AG10803 (cell line): ENCODE measurements around the gene TASP1.
A peak's percentile ranks its signal among the peaks of the same experiment; 100 is the strongest.

Experiments used
- DNase-seq: peaks from one replicate; pipeline ENCODE4 v3.0.0; 2010; ENCODE audit warnings: low read depth
- H3K4me3 ChIP-seq: 2 replicates; pipeline ENCODE4 v1.5.1; 2011; ENCODE audit warnings: mild to moderate bottlenecking, low read length, control low read depth
- TF ChIP-seq, protein P1 (sequence below): conservative IDR thresholded peaks from 2 replicates; pipeline ENCODE4 v1.5.1; 2011; ENCODE audit warnings: mild to moderate bottlenecking, low read length, control low read depth, inconsistent platforms

TASP1 gene

DNA sequence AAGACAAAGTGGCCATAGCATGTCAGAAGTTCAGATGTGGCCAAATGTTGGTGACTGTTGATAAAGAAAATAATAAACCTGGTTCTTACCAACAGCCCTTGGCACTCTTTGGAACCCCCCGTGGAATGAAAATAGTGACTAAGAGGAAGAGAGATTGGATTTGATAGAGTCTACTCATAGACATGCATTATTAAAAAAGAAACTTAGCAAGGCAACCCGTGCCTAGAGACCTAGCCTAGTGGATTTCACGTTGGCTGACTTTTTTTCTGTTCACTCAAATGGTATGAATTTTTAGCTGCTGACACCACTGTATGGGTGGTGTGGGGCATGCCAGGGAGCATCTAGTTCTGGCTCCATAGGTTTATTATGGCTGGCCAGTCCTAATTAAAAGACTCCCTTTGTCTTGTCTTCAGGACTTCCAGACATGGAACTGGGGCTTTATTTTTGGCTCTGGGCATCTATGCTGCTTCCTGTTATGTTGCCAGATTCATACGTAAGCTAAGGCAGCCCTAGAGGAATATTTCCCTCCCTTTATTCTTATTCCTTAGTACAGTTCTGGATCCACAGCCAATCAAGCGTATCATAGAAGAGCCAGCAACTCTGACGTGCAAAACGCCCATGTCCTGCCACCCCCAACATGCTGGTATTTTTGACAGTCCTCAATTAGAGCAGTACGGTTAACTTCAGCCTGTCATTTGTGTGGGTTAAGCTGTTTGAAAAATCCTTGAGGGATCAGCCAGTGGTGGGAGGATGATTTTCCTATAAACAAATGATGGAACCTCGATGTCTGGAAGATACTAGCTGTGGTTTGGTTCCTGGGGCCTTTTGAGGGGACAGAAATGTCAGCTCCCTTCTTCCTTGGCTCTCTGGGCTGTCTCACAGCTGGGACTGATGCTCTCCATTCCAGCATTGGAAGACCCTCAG, 290.2 kb downstream of the TASP1 start:
- no peak overlapping the region for H3K4me3 ChIP-seq
- peak; percentile 22 for DNase-seq
- TF ChIP-seq, protein P1, sequence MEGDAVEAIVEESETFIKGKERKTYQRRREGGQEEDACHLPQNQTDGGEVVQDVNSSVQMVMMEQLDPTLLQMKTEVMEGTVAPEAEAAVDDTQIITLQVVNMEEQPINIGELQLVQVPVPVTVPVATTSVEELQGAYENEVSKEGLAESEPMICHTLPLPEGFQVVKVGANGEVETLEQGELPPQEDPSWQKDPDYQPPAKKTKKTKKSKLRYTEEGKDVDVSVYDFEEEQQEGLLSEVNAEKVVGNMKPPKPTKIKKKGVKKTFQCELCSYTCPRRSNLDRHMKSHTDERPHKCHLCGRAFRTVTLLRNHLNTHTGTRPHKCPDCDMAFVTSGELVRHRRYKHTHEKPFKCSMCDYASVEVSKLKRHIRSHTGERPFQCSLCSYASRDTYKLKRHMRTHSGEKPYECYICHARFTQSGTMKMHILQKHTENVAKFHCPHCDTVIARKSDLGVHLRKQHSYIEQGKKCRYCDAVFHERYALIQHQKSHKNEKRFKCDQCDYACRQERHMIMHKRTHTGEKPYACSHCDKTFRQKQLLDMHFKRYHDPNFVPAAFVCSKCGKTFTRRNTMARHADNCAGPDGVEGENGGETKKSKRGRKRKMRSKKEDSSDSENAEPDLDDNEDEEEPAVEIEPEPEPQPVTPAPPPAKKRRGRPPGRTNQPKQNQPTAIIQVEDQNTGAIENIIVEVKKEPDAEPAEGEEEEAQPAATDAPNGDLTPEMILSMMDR: no peak

DNA sequence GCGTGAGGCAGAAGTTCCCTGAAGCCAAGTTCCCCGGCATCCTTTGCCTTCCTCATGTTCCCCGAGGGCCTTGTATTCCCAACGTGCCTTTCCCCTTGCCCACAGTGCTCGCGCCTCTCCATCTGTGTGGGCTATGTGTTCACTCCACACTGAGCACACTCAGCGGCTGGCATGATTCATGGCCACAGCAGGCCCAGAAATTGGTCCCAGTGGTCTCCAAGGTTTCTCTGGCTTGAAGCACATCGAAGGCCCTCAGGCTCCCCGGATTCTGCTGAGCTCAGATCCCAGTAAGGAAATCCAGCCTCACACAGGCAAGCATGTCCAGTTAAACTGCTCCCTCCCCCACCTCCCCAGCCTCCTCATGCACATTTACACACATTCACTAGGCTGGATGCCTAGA, 294.1 kb downstream of the TASP1 start:
- DNase-seq: no peak
- no peak overlapping the region for H3K4me3 ChIP-seq
- TF ChIP-seq, protein P1: no peak

DNA sequence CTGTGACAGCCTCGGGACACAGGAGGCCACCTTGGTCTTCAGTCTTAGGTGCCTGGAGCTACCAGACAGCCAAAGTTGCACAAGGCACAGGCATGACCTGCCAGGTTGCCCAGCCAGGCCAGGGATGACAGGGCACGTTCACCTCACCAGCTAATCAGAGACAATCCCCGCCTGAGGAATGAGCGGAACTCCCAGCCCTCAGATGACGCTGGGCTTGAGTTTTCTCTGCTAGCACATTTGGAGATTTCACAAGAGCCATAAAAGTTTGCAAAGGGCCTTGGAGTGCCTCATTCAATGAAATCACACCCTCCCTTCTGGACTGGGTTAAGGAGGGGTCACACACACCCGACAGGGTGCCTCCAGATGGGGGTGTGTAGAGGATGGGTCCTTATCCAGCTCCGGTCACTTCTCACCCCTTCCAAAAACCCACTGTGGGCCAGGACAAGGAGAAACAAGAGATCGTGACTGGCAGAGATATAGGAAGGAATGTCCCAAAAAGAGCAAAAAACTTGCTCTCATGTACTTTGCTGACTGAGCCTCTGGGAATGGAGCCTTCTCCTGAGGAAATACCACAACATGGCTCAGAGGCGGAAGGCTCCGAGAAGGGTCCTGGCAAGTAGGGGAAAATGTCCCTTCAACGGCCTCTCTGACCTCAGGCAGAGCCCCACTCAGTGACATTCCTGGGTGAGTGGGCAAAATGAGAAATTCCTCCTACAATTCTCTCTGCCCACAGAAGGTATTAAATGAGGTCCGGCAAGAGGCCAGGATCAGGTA, 296.1 kb downstream of the TASP1 start:
- TF ChIP-seq, protein P1: no peak
- no peak overlapping the region for H3K4me3 ChIP-seq
- DNase-seq: peak; percentile 75

DNA sequence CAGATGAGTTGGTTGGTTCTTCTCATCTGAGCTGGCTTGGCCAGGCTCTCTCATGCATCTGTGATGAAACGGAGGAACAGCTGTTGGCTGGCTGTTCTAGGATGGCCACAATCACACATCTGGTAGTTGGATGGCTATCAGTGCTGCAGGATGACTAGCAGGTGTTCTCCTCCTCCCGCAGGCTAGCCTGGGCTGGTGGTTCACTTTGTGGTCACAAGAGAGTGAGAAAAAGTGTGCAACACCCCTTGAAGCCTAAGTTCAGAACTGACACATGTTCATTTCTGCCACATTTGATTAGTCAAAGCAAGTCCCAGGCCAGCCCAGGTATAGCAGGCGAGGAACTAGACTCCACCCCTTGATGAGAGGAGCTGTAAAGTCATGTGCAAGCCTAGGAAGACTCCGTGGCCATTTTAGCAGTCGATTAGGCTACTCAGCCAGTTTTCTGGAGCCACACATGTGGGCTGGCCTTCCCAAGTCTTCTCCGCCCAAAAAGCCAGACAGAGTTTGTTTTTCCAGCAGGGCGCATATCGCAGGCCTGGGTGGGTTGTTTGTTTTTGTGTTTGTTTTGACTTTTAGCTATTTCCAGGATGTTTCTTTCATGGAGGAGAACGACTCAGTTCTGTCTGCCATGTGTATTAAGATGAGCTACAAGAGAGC, 296.9 kb downstream of the TASP1 start:
- no peak for DNase-seq
- TF ChIP-seq, protein P1: no peak
- H3K4me3 ChIP-seq: no peak overlapping the region

DNA sequence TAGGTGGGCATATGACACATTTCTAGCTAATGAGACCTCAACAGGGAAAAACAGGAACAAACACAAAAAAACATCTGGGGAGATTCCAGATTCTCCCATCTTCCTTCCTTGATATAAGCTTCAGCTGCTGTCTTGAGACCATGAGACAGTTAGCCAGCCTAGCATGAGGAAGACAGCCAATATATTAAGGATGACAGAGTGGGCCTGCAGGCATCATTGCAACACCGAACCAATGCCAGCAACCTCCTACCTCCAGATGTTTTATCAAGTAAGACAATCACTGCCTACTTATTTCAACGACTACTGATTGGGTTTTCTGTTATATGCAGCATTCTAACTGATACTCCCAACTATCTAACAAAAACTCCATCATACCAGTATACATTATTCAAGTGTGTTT, 298.6 kb downstream of the TASP1 start:
- TF ChIP-seq, protein P1: no peak
- DNase-seq: peak; percentile 48
- no peak overlapping the region for H3K4me3 ChIP-seq
